Fibroblast of pulmonary artery (primary cell): ENCODE data around the gene TBX15.

Source experiments
- DNase-seq: peaks from one replicate; pipeline ENCODE4 v3.0.0-alpha.2; 2010; ENCODE audit warnings: low read depth
- H3K4me3 ChIP-seq: replicated peaks from 2 replicates; pipeline ENCODE4 v1.5.1; 2011; ENCODE audit warnings: low read depth, mild to moderate bottlenecking, control low read depth, low read length, moderate library complexity
- TF ChIP-seq, protein P1 (sequence below): IDR thresholded peaks from 2 replicates; pipeline ENCODE4 v1.5.1; 2011; ENCODE audit warnings: mild to moderate bottlenecking, control low read depth, low read length, inconsistent platforms; ENCODE audit errors: missing control alignments

Gene TBX15

DNA sequence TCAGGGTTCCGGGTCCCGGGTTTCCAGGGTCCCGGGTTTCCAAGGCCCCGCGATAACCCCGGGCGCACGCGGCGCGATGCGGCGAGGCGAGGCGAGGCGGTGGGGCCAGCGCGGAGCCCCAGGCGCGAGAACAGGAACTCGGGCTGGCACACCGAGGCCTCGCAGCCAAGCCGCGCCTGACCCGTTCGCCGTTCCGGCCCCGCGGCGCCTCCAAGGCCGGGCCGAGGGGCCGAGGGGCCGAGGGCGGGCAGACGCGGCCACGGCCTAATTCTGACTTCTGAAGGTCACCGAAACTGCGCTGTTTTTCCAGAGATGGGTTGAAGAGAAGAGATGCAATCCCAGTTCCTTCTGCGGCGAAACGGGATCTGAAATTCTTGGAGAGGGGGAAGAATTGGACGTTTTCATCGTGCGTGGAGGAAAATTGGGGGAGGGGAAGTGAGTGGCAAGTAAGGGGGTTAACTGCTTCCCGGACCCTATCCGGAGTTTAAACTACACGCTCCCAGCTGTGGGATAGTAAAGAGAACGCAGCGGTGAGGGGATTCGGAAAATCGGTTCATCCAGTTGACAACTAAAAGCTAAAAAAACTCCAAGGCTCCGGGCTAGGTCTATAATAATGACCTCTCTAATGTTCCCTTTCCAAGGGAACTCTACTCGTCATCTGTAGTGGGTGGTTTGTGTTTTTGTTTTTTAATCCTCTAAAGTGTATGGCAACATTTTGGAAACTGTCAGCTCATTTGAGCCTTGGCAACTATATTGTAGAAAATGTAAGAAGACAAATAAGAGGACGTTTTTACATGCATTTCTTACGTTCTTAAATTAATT is 8.2 kb downstream of the TBX15 start:
- no peak overlapping the region for H3K4me3 ChIP-seq
- no peak for DNase-seq
- TF ChIP-seq, protein P1, sequence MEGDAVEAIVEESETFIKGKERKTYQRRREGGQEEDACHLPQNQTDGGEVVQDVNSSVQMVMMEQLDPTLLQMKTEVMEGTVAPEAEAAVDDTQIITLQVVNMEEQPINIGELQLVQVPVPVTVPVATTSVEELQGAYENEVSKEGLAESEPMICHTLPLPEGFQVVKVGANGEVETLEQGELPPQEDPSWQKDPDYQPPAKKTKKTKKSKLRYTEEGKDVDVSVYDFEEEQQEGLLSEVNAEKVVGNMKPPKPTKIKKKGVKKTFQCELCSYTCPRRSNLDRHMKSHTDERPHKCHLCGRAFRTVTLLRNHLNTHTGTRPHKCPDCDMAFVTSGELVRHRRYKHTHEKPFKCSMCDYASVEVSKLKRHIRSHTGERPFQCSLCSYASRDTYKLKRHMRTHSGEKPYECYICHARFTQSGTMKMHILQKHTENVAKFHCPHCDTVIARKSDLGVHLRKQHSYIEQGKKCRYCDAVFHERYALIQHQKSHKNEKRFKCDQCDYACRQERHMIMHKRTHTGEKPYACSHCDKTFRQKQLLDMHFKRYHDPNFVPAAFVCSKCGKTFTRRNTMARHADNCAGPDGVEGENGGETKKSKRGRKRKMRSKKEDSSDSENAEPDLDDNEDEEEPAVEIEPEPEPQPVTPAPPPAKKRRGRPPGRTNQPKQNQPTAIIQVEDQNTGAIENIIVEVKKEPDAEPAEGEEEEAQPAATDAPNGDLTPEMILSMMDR = no peak

DNA sequence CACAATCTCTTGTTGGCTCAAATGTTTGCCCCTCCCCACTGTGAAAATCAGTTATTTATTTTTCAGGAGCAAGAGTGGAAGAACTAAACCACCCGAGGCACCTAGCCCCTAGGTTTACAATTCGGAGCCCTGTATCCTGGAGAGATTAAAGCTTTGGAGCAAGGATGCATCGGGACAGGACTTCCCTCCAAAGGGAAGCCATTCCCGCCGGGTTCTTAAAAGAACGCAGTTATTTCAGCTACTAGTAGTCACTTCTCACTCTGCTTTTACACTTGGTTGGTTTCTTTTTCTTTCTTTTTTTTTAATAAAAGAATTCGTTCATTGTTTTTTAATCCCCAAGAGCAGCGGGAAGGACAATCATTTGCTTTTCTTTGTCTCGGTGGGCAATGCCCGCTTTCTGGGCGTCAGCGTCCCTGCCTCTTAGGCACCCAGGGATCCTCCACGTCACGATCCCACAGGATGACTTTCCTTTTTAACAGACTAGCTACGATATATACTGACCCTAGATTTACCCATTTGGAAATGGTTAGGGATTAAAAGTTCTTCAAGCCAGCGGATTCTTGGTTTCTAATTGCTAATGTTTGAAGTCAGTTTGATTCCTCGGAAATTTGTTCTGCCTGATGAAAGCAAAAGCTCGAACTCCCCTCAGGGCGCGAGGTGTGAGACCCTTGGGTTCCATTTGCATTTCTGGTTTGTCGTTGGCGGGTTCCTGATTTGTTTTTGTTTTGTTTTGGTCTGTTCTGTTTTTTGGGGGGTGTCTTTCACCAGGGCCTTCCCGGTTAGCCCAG is 9.0 kb downstream of the TBX15 start:
- no peak overlapping the region for H3K4me3 ChIP-seq
- DNase-seq = no peak
- TF ChIP-seq, protein P1 = no peak

DNA sequence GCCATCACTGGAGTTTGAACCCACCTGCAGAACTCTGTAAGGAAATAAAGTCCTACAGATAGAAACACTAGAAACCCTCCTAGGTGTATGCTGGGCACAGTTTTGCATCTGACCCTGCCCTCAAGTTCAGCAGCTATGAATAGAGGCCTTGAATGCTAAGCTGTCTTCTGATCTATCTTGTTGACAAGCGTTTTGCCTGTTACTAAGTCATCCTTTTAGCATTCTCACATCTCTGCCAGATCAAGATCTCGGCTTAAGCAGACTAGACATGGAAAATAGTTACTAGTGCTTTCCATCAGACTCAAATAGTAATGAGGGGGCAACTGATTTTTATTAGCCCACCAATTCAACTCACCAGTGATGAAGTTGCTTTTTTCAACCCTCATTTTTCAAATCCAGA is 10.5 kb downstream of the TBX15 start:
- TF ChIP-seq, protein P1 = no peak
- H3K4me3 ChIP-seq = no peak overlapping the region
- no peak for DNase-seq

DNA sequence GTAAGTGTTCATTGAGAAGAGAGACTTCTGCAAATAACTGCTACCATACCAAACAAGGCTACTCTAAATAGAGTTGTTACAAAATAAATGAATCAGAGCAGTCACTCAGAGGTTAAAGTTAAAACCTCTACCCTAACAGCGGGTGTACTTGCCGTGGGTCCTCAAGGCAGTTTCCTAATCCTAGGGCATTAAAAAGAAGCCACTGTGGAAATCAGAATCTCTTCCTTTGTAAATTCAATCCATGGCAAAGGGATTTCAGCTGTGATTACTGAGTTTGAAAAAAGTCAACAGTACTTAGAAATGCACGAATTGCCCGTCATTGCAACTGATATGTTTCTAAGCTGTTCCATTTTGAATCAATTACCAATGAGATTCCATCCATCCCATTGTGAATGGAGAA is 13.5 kb downstream of the TBX15 start:
- DNase-seq = no peak
- no peak overlapping the region for H3K4me3 ChIP-seq
- TF ChIP-seq, protein P1 = no peak

DNA sequence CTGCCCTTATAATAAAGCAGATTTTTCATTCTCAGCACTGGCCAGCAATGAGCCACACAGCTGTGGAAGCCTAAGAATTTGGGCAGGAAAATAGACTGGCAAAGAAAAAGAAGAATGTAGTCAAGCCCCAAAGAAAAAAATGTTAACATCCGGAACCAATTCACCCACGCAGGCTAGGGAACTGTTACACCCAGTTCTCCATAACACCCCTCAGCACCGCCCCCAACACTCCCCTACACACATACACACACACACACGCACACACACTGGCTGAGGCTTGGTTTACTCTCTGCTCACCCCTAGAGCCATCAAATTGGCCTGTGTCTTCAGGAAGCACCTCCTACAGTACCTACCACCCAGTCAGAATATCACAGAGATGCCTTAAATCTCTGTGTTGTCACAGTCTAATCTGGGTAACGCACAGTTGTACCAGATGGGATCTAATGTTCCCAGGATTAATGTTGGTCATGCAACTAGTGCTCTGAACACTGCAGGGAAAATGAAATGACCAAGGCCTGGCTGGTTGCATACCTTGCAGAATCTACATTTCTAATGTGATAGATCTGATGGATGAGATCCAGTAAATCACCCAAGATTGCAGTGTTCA is 14.5 kb downstream of the TBX15 start:
- TF ChIP-seq, protein P1 = no peak
- H3K4me3 ChIP-seq = no peak overlapping the region
- no peak for DNase-seq

DNA sequence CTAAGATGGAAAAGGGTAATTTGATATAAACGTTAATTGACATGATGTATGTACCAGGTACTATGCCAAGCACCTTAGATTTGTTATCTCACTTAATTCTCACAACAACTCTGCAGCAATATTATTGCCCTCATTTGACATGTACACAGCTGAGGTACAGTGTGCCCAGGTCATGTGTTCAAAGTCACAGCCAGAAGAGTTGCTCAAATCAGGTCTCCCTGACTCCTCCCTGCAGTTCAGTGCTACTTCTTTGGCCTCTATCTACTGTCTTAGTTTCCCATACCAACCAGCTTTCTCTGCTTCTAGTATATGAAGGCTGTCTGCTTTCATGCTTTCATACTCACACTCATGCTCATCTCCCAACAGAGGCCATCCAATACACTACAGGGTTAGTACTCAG is 15.1 kb downstream of the TBX15 start:
- TF ChIP-seq, protein P1 = no peak
- no peak for DNase-seq
- H3K4me3 ChIP-seq = no peak overlapping the region
